NCI-H82 (cell line): ENCODE measurements around the gene PLA2G15.

Experiments
- DNase-seq: peaks from one replicate; lab custom pipeline; 2025; lab: John Stamatoyannopoulos, UW

PLA2G15 gene, protein sequence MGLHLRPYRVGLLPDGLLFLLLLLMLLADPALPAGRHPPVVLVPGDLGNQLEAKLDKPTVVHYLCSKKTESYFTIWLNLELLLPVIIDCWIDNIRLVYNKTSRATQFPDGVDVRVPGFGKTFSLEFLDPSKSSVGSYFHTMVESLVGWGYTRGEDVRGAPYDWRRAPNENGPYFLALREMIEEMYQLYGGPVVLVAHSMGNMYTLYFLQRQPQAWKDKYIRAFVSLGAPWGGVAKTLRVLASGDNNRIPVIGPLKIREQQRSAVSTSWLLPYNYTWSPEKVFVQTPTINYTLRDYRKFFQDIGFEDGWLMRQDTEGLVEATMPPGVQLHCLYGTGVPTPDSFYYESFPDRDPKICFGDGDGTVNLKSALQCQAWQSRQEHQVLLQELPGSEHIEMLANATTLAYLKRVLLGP

GRCh38 chr16:68244903-68245853 is at the start of gene PLA2G15:
PLA2G15 (plus strand) TSS chr16:68245373; CDS start chr16:68245427, 54 bp downstream.
- DNase-seq, result peak; percentile 94

GRCh38 chr16:68197250-68197649 is 47.9 kb upstream of the PLA2G15 start:
- DNase-seq, result no peak

GRCh38 chr16:68200088-68200783 is 44.9 kb upstream of the PLA2G15 start:
- no peak for DNase-seq

GRCh38 chr16:68202091-68202519 is 43.1 kb upstream of the PLA2G15 start:
- no peak for DNase-seq

DNA sequence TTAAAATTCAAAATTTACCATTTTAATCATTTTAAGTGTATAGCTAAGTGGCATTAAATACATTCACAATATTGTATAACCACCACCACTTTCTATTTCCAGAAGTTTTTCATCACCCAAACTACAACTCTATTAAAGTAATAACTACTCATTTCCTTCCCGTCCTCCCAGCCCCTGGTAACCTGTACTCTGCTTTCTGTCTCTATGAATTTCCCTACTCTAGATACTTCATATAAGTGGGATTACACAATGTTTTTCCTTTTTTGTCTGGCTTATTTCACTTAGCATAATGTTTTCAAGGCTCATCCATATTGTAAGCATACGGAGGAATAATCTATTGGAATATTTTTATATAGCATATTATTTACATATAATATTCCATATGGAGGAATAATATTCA is 38.9 kb upstream of the PLA2G15 start:
- no peak for DNase-seq

GRCh38 chr16:68214726-68215125 is 30.4 kb upstream of the PLA2G15 start:
- DNase-seq, result no peak

DNA sequence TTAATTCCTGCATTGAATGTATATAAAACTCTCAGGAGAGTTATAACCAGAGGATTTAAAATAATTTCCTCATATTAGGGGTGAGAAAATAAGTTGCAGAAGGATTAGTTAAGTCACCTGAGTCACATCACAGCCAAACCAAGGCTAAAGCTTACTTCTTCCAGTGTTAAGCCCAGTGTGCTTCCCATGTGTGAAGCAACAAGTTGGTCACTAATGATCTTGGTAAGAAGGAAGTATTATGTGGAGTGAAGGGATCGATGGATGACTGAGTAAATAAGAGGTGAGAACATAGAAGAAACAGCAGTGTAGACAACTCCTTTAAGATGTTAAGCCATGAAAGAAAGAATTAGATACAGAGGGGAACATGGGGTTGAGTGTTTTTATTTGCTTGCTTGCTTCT is 29.9 kb upstream of the PLA2G15 start:
- DNase-seq, result peak; percentile 5

DNA sequence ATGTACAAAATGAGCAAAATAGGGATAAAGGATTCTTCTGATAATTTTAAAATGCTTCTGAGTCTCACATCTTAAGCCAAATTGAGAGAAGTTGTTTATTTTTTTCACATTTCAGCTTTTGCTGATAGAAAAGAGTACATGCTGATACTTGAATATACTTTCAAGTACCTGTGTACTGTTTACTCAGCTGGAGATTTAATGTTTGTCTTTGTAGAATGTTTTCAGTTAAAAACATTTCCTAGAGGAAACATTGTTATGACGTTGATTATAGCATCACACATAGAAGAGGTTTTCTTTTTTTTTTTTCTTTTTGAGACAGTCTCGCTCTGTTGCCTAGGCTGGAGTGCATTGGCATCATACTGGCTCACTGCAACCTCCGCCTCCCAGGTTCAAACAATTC is 28.9 kb upstream of the PLA2G15 start:
- no peak for DNase-seq

DNA sequence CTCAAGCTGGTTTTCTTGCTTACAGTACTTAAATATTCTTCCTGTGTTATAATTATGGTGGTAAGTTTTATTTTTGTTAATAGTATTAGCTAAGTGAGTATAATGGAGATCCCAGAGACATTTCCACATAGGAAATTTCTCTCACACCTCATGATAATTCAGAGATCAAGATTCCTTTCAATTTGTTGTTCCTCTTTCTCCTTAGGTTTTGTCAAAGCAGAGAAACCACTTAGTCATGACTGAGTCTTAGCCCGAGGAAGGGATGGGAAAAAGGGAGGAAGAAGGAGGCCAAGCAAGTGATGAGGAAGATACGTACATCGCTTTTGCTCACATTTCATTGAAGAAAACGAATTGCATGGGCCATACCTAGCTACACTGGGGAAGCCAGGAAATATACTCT is 27.7 kb upstream of the PLA2G15 start:
- no peak for DNase-seq

DNA sequence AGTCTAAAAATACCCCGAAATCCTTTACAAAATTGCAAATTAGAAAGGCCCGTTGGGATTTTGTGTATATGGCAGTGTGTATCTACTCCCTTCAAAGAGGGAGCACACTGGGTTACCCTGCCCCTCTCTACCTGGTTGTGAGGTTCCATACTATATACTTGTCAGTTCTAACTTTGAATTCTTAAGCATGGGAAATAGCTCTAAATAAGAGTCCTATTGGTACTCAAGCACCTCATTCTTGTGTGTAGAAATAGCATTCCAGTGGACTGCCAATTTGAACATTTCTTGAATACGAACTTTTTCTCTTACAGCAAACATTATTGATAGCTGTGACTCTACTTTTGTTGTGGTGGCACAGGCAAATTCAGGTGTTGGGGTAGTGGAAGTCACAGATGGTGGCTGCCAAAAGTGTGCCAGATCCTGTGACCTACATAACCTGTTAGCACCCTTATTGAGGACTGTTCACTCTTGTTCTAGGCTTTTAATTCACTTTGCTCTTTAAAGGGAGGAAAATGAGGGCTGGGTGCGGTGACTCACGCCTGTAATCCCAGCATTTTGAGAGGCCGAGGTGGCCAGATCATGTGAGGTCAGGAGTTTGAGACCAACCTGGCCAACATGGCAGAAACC is 25.3 kb upstream of the PLA2G15 start:
- no peak for DNase-seq

GRCh38 chr16:68223072-68223471 is 22.1 kb upstream of the PLA2G15 start:
- DNase-seq, result no peak

- no peak for DNase-seq
These were observed 19.1 kb upstream of the PLA2G15 start for GRCh38 chr16:68226116-68226515.

GRCh38 chr16:68227183-68227793 is 17.9 kb upstream of the PLA2G15 start:
- DNase-seq, result peak; percentile 35

- no peak for DNase-seq
These were observed 17.2 kb upstream of the PLA2G15 start for GRCh38 chr16:68227850-68228553.

DNA sequence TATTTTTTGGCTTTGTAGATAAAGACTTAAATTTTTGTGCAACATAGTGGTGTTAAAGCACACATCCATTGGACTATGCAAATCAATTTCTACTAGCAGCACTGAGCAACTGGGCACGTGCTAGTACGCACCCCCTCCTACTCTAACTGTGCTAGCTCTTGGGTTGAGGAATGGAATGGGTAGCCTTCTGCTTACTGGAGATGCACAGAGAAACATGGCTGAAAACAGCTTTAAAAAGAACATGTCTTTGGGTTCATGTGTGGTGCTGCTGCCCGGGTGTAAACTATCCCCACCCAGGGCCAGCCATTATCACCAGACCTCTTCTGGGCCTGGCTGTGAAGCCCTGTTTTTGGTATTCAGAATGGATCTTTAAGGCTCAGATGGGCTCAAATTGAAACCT is 16.5 kb upstream of the PLA2G15 start:
- no peak for DNase-seq

DNA sequence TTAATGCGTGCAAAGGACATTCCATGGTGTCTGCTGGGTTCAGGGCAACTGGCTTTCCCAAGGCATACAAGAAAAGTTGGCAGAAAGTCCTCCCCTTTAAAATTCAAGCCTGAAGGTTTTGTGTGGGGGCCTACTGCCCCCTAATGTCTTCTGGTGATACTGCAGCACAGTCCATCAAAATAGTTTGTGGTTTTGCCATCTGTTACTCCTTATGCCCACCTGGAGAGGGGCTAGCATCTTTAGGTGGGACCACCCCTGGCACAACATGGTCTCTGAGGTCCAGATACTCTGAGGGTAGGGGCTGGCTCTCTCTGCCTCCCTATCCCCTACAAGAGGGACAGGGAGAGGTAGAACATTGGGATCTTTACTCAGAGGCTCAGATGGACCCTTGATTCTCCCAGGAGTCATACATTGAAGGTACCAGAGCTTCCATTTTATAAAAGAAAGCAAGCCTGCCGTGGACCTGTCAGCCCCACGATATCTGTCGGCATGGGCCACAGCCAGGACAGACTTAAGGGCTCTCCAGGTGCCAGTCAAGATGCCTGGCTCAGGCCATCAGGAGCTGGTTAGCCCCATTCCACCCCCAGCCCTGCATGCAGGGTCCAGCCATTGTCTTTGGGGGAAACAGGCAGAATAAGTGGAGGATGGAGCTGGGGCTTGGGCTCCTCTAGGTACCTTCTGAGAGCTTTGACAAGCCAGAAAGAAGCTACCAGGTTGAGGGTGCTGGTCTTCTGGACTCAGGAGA is 15.6 kb upstream of the PLA2G15 start:
- DNase-seq, result peak; percentile 73

DNA sequence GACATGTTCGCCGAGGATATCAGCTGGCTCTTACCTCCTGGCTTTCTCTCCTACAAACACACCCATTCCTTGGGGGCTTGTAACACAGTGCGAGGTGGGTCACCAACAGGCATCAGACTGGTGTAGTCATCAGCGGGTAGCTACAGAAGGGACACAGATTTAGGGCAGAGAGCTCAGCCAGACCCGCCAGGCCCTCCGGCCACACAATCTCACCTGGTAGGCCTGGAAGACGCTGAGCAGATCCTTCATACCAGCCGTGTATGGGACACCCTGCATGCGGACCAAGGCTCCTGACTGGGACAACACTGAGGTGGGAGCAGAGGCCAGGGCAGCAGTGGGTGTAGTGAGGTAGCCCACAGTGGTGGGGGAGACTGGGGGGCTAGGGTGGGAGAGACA is 15.0 kb upstream of the PLA2G15 start:
- no peak for DNase-seq

GRCh38 chr16:68230956-68231355 is 14.2 kb upstream of the PLA2G15 start:
- DNase-seq, result no peak

DNA sequence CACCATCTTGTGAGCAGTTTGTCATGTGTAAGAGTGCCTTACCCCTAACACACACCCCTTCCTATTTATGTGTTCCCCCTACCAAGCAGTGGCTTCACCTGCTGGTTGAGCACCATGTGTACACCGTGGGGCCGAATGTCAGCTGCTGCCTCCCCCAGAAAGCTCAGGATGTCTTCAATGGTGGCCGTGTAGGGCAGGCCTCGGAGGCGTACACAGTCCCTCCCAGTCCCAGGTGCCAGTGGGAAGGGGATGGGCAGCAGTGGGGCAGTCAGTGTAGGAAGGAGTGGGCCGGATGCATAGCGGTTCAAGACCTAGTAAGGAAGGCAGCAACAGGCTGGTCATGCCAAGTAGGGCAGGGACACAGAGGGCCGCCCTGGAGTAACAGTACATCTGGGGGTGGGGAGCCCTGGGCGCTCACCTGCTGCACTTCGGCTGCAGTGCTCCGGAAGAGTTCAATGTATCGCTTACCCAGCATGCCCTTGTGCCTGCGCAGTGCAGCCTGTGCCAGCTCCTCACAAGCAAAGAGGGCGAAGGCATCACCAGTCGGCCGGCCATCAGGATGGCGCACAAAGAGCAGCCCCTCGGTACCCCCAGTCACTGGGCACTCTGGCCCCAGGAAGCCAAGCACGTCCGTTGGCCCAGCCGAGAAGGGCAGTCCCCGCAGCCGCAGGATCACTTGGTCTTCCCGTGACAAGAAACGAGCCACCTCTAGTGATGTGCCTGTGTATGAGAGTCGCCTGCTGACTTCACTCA is 13.6 kb upstream of the PLA2G15 start:
- no peak for DNase-seq
